Upper lobe of left lung (tissue), 4 donors: ENCODE results near the gene OR6C76.

ENCODE experiments used
- CTCF ChIP-seq, 6 experiments: fragments of 450-650 bp in 4 of 6; fragments of 200-600 bp in 2 of 6; sonication (generic) in 2 of 6; IDR thresholded peaks; one replicate each; pipeline ENCODE4 v1.5.1; 2016 to 2019; ENCODE audit warnings: antibody characterized with exemption in 6 of 6
- EP300 ChIP-seq, 4 donors: sonication (generic); formaldehyde crosslinking; IDR thresholded peaks; one replicate each; pipeline ENCODE4 v1.5.1; 2017; ENCODE audit warnings: antibody characterized with exemption in 4 of 4, control low read depth in 2 of 4

- no peak for TF ChIP-seq CTCF (IDR thresholded peaks at IDR 0.05)
- no peak for TF ChIP-seq EP300 (IDR thresholded peaks at IDR 0.05)
Measured at GRCh38 chr12:55420307-55420962, 5.6 kb upstream of the OR6C76 start.
